GM12865 (cell line): ENCODE measurements around the gene USP17L19.
"Not testable (repeated sequence)": the region's sequence is repeated elsewhere in the genome, so short reads cannot be mapped to it uniquely, and the experiment has no call there.

Experiments
- DNase-seq: peaks from one replicate; pipeline ENCODE4 v3.0.0; 2010; ENCODE audit warnings: low read depth
- H3K4me3 ChIP-seq: 2 replicates; pipeline ENCODE4 v1.5.1; 2011; ENCODE audit warnings: mild to moderate bottlenecking, low read depth, low read length, control low read depth

USP17L19 gene, protein sequence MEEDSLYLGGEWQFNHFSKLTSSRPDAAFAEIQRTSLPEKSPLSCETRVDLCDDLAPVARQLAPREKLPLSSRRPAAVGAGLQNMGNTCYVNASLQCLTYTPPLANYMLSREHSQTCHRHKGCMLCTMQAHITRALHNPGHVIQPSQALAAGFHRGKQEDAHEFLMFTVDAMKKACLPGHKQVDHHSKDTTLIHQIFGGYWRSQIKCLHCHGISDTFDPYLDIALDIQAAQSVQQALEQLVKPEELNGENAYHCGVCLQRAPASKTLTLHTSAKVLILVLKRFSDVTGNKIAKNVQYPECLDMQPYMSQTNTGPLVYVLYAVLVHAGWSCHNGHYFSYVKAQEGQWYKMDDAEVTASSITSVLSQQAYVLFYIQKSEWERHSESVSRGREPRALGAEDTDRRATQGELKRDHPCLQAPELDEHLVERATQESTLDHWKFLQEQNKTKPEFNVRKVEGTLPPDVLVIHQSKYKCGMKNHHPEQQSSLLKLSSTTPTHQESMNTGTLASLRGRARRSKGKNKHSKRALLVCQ

DNA sequence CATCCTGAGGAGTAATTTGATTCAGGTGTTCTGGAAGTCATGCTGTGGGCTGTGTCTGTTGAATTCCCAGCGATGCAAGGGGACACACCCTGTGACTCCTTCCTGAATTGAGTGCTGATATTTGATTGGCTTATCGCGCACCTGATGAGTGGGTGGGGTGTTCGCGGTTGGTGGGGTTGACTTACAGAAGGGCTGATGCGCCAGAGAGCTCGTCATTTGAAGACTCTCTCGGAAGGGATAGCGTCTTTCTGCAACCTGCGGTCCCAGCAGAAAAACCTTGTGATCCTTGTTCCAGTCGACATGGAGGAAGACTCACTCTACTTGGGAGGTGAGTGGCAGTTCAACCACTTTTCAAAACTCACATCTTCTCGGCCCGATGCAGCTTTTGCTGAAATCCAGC lies at the start of gene USP17L19:
Gene USP17L19, plus strand, starts transcription at position 301 of the 400 bp plus-strand sequence. Its CDS starts 0 bp downstream, at position 301.
- not testable (repeated sequence) for H3K4me3 ChIP-seq, DNase-seq

DNA sequence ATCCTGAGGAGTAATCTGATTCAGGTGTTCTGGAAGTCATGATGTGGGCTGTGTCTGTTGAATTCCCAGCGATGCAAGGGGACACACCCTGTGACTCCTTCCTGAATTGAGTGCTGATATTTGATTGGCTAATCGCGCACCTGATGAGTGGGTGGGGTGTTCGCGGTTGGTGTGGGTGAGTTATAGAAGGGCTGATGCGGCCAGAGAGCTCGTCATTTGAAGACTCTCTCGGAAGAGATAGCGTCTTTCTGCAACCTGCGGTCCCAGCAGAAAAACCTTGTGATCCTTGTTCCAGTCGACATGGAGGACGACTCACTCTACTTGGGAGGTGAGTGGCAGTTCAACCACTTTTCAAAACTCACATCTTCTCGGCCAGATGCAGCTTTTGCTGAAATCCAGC lies 42.8 kb upstream of the USP17L19 start, which contains the start of gene USP17L10:
Gene USP17L10, plus strand, starts transcription at position 301 of the 400 bp plus-strand sequence. Its CDS starts 0 bp downstream, at position 301.
- H3K4me3 ChIP-seq, DNase-seq: not testable (repeated sequence)

DNA sequence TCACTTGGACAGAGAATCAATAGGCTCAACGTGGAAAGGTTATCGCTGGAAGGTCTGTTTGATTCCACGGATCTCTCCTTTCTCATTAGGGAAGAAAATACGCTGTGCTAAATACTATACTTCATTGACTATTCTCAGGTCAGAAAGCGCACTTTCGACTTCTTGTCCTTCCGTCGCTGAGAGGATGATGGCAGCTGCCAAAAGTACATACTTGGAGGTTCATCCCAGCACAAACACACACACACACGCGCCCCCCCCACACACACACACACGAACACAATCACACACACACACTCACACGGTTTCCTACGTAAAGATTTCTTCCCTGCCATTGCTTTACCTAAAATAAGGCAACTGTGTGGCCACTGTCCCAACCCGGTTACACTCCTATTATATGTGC lies 38.5 kb upstream of the USP17L19 start:
- DNase-seq, H3K4me3 ChIP-seq: not testable (repeated sequence)

DNA sequence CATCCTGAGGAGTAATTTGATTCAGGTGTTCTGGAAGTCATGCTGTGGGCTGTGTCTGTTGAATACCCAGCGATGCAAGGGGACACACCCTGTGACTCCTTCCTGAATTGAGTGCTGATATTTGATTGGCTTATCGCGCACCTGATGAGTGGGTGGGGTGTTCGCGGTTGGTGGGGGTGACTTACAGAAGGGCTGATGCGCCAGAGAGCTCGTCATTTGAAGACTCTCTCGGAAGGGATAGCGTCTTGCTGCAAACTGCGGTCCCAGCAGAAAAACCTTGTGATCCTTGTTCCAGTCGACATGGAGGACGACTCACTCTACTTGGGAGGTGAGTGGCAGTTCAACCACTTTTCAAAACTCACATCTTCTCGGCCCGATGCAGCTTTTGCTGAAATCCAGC lies 38.1 kb upstream of the USP17L19 start, which contains the start of gene USP17L11:
Gene USP17L11, plus strand, starts transcription at position 301 of the 400 bp plus-strand sequence. Its CDS starts 0 bp downstream, at position 301.
- not testable (repeated sequence) for H3K4me3 ChIP-seq, DNase-seq

DNA sequence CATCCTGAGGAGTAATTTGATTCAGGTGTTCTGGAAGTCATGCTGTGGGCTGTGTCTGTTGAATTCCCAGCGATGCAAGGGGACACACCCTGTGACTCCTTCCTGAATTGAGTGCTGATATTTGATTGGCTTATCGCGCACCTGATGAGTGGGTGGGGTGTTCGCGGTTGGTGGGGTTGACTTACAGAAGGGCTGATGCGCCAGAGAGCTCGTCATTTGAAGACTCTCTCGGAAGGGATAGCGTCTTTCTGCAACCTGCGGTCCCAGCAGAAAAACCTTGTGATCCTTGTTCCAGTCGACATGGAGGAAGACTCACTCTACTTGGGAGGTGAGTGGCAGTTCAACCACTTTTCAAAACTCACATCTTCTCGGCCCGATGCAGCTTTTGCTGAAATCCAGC lies 33.3 kb upstream of the USP17L19 start, which contains the start of gene USP17L12:
Gene USP17L12, plus strand, starts transcription at position 301 of the 400 bp plus-strand sequence. Its CDS starts 0 bp downstream, at position 301.
- H3K4me3 ChIP-seq, DNase-seq: not testable (repeated sequence)

DNA sequence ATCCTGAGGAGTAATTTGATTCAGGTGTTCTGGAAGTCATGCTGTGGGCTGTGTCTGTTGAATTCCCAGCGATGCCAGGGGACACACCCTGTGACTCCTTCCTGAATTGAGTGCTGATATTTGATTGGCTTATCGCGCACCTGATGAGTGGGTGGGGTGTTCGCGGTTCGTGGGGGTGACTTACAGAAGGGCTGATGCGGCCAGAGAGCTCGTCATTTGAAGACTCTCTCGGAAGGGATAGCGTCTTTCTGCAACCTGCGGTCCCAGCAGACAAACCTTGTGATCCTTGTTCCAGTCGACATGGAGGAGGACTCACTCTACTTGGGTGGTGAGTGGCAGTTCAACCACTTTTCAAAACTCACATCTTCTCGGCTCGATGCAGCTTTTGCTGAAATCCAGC lies 28.6 kb upstream of the USP17L19 start, which contains the start of gene USP17L13:
Gene USP17L13, plus strand, starts transcription at position 301 of the 400 bp plus-strand sequence. Its CDS starts 0 bp downstream, at position 301.
- H3K4me3 ChIP-seq, DNase-seq: not testable (repeated sequence)

DNA sequence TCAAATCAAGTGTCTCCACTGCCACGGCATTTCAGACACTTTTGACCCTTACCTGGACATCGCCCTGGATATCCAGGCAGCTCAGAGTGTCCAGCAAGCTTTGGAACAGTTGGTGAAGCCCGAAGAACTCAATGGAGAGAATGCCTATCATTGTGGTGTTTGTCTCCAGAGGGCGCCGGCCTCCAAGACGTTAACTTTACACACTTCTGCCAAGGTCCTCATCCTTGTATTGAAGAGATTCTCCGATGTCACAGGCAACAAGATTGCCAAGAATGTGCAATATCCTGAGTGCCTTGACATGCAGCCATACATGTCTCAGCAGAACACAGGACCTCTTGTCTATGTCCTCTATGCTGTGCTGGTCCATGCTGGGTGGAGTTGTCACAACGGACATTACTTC lies 22.9 kb upstream of the USP17L19 start:
- not testable (repeated sequence) for H3K4me3 ChIP-seq, DNase-seq

DNA sequence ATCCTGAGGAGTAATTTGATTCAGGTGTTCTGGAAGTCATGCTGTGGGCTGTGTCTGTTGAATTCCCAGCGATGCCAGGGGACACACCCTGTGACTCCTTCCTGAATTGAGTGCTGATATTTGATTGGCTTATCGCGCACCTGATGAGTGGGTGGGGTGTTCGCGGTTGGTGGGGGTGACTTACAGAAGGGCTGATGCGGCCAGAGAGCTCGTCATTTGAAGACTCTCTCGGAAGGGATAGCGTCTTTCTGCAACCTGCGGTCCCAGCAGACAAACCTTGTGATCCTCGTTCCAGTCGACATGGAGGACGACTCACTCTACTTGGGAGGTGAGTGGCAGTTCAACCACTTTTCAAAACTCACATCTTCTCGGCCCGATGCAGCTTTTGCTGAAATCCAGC lies 19.1 kb upstream of the USP17L19 start, which contains the start of gene USP17L15:
Gene USP17L15, plus strand, starts transcription at position 301 of the 400 bp plus-strand sequence. Its CDS starts 0 bp downstream, at position 301.
- DNase-seq, H3K4me3 ChIP-seq: not testable (repeated sequence)

DNA sequence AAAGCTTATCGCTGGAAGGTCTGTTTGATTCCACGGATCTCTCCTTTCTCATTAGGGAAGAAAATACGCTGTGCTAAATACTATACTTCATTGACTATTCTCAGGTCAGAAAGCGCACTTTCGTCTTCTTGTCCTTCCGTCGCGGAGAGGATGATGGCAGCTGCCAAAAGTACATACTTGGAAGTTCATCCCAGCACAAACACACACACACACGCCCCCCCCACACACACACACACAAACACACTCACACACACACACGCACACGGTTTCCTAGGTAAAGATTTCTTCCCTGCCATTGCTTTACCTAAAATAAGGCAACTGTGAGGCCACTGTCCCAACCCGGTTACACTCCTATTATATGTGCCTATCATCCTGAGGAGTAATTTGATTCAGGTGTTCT lies 14.7 kb upstream of the USP17L19 start:
- not testable (repeated sequence) for H3K4me3 ChIP-seq
- peak; percentile 0 for DNase-seq

DNA sequence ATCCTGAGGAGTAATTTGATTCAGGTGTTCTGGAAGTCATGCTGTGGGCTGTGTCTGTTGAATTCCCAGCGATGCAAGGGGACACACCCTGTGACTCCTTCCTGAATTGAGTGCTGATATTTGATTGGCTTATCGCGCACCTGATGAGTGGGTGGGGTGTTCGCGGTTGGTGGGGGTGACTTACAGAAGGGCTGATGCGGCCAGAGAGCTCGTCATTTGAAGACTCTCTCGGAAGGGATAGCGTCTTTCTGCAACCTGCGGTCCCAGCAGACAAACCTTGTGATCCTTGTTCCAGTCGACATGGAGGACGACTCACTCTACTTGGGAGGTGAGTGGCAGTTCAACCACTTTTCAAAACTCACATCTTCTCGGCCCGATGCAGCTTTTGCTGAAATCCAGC lies 9.6 kb upstream of the USP17L19 start, which contains the start of gene USP17L17:
Gene USP17L17, plus strand, starts transcription at position 301 of the 400 bp plus-strand sequence. Its CDS starts 0 bp downstream, at position 301.
- DNase-seq, H3K4me3 ChIP-seq: not testable (repeated sequence)

DNA sequence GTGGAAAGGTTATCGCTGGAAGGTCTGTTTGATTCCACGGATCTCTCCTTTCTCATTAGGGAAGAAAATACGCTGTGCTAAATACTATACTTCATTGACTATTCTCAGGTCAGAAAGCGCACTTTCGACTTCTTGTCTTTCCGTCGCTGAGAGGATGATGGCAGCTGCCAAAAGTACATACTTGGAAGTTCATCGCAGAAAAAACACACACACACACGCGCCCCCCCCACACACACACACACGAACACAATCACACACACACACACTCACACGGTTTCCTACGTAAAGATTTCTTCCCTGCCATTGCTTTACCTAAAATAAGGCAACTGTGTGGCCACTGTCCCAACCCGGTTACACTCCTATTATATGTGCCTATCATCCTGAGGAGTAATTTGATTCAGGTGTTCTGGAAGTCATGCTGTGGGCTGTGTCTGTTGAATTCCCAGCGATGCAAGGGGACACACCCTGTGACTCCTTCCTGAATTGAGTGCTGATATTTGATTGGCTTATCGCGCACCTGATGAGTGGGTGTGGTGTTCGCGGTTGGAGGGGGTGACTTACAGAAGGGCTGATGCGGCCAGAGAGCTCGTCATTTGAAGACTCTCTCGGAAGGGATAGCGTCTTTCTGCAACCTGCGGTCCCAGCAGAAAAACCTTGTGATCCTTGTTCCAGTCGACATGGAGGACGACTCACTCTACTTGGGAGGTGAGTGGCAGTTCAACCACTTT lies 5.1 kb upstream of the USP17L19 start, which contains the start of gene USP17L18:
Gene USP17L18, plus strand, starts transcription at position 678 of the 728 bp plus-strand sequence. Its CDS starts 0 bp downstream, at position 678.
- H3K4me3 ChIP-seq, result not testable (repeated sequence)
- DNase-seq, result peak; percentile 0

DNA sequence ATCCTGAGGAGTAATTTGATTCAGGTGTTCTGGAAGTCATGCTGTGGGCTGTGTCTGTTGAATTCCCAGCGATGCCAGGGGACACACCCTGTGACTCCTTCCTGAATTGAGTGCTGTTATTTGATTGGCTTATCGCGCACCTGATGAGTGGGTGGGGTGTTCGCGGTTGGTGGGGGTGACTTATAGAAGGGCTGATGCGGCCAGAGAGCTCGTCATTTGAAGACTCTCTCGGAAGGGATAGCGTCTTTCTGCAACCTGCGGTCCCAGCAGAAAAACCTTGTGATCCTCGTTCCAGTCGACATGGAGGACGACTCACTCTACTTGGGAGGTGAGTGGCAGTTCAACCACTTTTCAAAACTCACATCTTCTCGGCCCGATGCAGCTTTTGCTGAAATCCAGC lies 4.6 kb downstream of the USP17L19 start, which contains the start of gene USP17L20:
Gene USP17L20, plus strand, starts transcription at position 301 of the 400 bp plus-strand sequence. Its CDS starts 0 bp downstream, at position 301.
- DNase-seq, H3K4me3 ChIP-seq: not testable (repeated sequence)

DNA sequence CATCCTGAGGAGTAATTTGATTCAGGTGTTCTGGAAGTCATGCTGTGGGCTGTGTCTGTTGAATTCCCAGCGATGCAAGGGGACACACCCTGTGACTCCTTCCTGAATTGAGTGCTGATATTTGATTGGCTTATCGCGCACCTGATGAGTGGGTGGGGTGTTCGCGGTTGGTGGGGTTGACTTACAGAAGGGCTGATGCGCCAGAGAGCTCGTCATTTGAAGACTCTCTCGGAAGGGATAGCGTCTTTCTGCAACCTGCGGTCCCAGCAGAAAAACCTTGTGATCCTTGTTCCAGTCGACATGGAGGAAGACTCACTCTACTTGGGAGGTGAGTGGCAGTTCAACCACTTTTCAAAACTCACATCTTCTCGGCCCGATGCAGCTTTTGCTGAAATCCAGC lies 9.4 kb downstream of the USP17L19 start, which contains the start of gene USP17L21:
Gene USP17L21, plus strand, starts transcription at position 301 of the 400 bp plus-strand sequence. Its CDS starts 0 bp downstream, at position 301.
- DNase-seq, result not testable (repeated sequence)

DNA sequence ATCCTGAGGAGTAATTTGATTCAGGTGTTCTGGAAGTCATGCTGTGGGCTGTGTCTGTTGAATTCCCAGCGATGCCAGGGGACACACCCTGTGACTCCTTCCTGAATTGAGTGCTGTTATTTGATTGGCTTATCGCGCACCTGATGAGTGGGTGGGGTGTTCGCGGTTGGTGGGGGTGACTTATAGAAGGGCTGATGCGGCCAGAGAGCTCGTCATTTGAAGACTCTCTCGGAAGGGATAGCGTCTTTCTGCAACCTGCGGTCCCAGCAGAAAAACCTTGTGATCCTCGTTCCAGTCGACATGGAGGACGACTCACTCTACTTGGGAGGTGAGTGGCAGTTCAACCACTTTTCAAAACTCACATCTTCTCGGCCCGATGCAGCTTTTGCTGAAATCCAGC lies 14.1 kb downstream of the USP17L19 start, which contains the start of gene USP17L22:
Gene USP17L22, plus strand, starts transcription at position 301 of the 400 bp plus-strand sequence. Its CDS starts 0 bp downstream, at position 301.
- H3K4me3 ChIP-seq, DNase-seq: not testable (repeated sequence)

More for the DNA sequence above, 9.4 kb downstream of the USP17L19 start, which contains the start of gene USP17L21:
- H3K4me3 ChIP-seq, result not testable (repeated sequence)

DNA sequence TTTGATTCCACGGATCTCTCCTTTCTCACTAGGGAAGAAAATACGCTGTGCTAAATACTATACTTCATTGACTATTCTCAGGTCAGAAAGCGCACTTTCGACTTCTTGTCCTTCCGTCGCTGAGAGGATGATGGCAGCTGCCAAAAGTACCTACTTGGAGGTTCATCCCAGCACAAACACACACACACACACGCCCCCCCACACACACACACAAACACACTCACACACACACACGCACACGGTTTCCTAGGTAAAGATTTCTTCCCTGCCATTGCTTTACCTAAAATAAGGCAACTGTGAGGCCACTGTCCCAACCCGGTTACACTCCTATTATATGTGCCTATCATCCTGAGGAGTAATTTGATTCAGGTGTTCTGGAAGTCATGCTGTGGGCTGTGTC lies 18.5 kb downstream of the USP17L19 start:
- DNase-seq, H3K4me3 ChIP-seq: not testable (repeated sequence)
